Superior temporal gyrus (tissue), 1 donor: ENCODE measurements around the gene EIF4G2.

Experiments
- DNase-seq: peaks from one replicate; pipeline ENCODE4 v3.0.0-alpha.2; 2016; ENCODE audit errors: extremely low spot score

The EIF4G2 gene

GRCh38 chr11:10808235-10808552, 532 bp downstream of the EIF4G2 start:
- DNase-seq: no peak

- DNase-seq: peak; percentile 38
Observed at GRCh38 chr11:10807493-10808234, 1.1 kb downstream of the EIF4G2 start.

GRCh38 chr11:10806206-10806605, 2.5 kb downstream of the EIF4G2 start:
- DNase-seq: no peak

GRCh38 chr11:10805741-10806140, 3.0 kb downstream of the EIF4G2 start:
- no peak for DNase-seq

GRCh38 chr11:10803676-10804075, 5.0 kb downstream of the EIF4G2 start:
- DNase-seq: no peak

GRCh38 chr11:10800292-10800691, 8.4 kb downstream of the EIF4G2 start:
- no peak for DNase-seq

- no peak for DNase-seq
Observed at GRCh38 chr11:10798330-10798928, 10.3 kb downstream of the EIF4G2 start.

GRCh38 chr11:10797531-10797930, 11.2 kb downstream of the EIF4G2 start:
- no peak for DNase-seq

- DNase-seq: no peak
Observed at GRCh38 chr11:10797001-10797400, 11.7 kb downstream of the EIF4G2 start.

GRCh38 chr11:10796191-10796590, 12.5 kb downstream of the EIF4G2 start:
- no peak for DNase-seq

- DNase-seq: no peak
Observed at GRCh38 chr11:10793470-10794255, 15.1 kb downstream of the EIF4G2 start.

- DNase-seq: peak; percentile 79
Observed at GRCh38 chr11:10792385-10793068, 16.2 kb downstream of the EIF4G2 start.

- no peak for DNase-seq
Observed at GRCh38 chr11:10786451-10786850, 22.3 kb downstream of the EIF4G2 start.

GRCh38 chr11:10785146-10785474, 23.6 kb downstream of the EIF4G2 start:
- DNase-seq: no peak

GRCh38 chr11:10784232-10785145, 24.2 kb downstream of the EIF4G2 start:
- no peak for DNase-seq

- DNase-seq: no peak
Observed at GRCh38 chr11:10780040-10780439, 28.7 kb downstream of the EIF4G2 start.

GRCh38 chr11:10779086-10779485, 29.6 kb downstream of the EIF4G2 start:
- no peak for DNase-seq

- peak; percentile 45 for DNase-seq
Observed at GRCh38 chr11:10778217-10778970, 30.3 kb downstream of the EIF4G2 start.

GRCh38 chr11:10777806-10778205, 30.9 kb downstream of the EIF4G2 start:
- no peak for DNase-seq

- no peak for DNase-seq
Observed at GRCh38 chr11:10777393-10777793, 31.3 kb downstream of the EIF4G2 start.

GRCh38 chr11:10774811-10775210, 33.9 kb downstream of the EIF4G2 start:
- no peak for DNase-seq
